Mucosa of rectum (tissue), 2 donors: ENCODE data around the gene GRB2.
"Not testable (repeated sequence)": the region's sequence is repeated elsewhere in the genome, so short reads cannot be mapped to it uniquely, and the experiment has no call there.

ENCODE experiments used
- H3K27ac ChIP-seq, 2 donors: one replicate each; pipeline ENCODE4 v1.7.0; 2013; ENCODE audit warnings: inconsistent platforms in 2 of 2, low read depth in 2 of 2, low read length in 2 of 2
- H3K27me3 ChIP-seq, 2 donors: one replicate each; pipeline ENCODE4 v1.7.0; 2013; ENCODE audit warnings: low read length in 2 of 2; ENCODE audit not compliant: control insufficient read depth in 2 of 2, insufficient read depth in 2 of 2
- H3K36me3 ChIP-seq, 2 donors: one replicate each; pipeline ENCODE4 v1.7.0; 2013; ENCODE audit warnings: low read length in 2 of 2; ENCODE audit not compliant: control insufficient read depth in 2 of 2, insufficient read depth in 2 of 2
- H3K4me1 ChIP-seq, 2 donors: one replicate each; pipeline ENCODE4 v1.7.0; 2013; ENCODE audit warnings: low read length in 2 of 2, mild to moderate bottlenecking in 1 of 2; ENCODE audit not compliant: control insufficient read depth in 2 of 2, insufficient read depth in 2 of 2
- H3K4me3 ChIP-seq, 2 donors: one replicate each; pipeline ENCODE4 v1.7.0; 2013; ENCODE audit warnings: low read length in 2 of 2
- H3K9ac ChIP-seq, 2 donors: one replicate each; pipeline ENCODE4 v1.7.0; 2013; ENCODE audit warnings: low read length in 2 of 2, low read depth in 1 of 2, mild to moderate bottlenecking in 1 of 2
- H3K9me3 ChIP-seq, 2 donors: one replicate each; pipeline ENCODE4 v1.7.0; 2013; ENCODE audit warnings: low read length in 2 of 2; ENCODE audit not compliant: control insufficient read depth in 2 of 2
- donor health status: healthy.
- donor health status: Normal muscosa, but diverticular disease.

The GRB2 gene

GRCh38 chr17:75361344-75361743 lies 44.1 kb downstream of the GRB2 start:
- Histone ChIP-seq H3K4me1 (peaks cover 17 to 32% of the 10 kb centered on the region in 2 donors), H3K27me3 (no peaks in the 10 kb centered on the region), H3K27ac (no peak overlapping the region), H3K4me3 (no peak overlapping the region), H3K36me3 (no peaks in the 10 kb centered on the region), H3K9ac (no peak overlapping the region), H3K9me3 (no peaks in the 10 kb centered on the region)

- Histone ChIP-seq H3K27me3 (no peaks in the 10 kb centered on the region), H3K36me3 (no peaks in the 10 kb centered on the region), H3K4me3 (no peak overlapping the region), H3K4me1 (peaks cover 5 to 8% of the 10 kb centered on the region in 2 donors), H3K27ac (no peak overlapping the region), H3K9me3 (no peaks in the 10 kb centered on the region), H3K9ac (no peak overlapping the region)
Observed at GRCh38 chr17:75356260-75356937, 49.1 kb downstream of the GRB2 start.

DNA sequence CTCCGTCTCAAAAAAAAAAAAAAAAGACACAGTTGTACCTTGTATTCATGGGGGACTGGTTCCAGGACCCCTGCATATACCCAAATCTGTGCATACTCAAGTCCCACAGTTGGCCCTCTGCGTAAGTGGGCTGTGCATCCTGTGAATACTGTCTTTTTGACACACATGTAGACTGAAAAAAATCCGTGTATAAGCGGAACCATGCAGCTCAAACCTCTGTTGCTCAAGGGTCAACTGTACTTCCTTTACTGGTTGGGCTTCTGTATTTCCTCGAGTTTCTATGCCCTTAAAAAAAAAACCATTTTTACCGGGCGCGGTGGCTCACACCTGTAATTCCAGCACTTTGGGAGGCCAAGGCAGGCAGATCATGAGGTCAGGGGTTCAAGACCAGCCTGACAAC lies 52.3 kb downstream of the GRB2 start:
- Histone ChIP-seq H3K27ac (no peak overlapping the region), H3K4me1 (peaks cover 2 to 4% of the 10 kb centered on the region in 2 donors), H3K36me3 (no peaks in the 10 kb centered on the region), H3K9me3 (no peaks in the 10 kb centered on the region), H3K27me3 (no peaks in the 10 kb centered on the region), H3K9ac (no peak overlapping the region), H3K4me3 (no peak overlapping the region)

DNA sequence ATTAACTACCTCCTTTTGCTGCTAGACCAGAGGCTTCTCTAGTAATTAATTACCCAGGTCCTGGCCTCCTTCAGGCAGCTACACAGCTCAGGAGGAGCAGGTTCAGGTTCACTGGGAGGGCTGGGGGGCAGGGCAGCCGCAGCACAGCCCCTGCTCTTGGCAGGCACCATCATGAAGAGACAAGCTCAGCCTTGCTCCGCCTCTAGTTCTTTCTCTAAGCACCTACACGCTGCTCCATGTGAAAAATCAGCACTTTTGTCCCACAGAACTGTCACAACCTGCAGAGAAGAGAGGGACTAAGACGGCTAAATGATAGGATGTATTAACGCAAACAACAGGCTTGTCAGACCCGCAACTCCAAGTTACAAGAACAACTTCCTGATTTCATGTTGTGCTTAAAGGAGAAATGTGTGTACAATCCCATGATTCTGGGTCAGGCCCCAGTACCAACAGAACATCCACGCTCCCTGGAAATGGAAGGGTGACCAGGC lies 53.4 kb downstream of the GRB2 start:
- no peak overlapping the region for H3K27ac ChIP-seq

GRCh38 chr17:75350706-75351105 lies 54.8 kb downstream of the GRB2 start:
- Histone ChIP-seq H3K36me3 (no peaks in the 10 kb centered on the region), H3K9ac (no peak overlapping the region), H3K4me3 (no peak overlapping the region), H3K4me1 (peaks cover 12 to 18% of the 10 kb centered on the region in 2 donors), H3K27ac (no peak overlapping the region), H3K9me3 (no peaks in the 10 kb centered on the region), H3K27me3 (no peaks in the 10 kb centered on the region)

More for the DNA sequence above, 53.4 kb downstream of the GRB2 start:
- H3K4me3 ChIP-seq = no peak overlapping the region
- peaks cover 7 to 10% of the 10 kb centered on the region in 2 donors for H3K4me1 ChIP-seq
- no peaks in the 10 kb centered on the region for H3K27me3 ChIP-seq
- H3K9me3 ChIP-seq = no peaks in the 10 kb centered on the region
- H3K36me3 ChIP-seq = no peaks in the 10 kb centered on the region
- no peak overlapping the region for H3K9ac ChIP-seq

DNA sequence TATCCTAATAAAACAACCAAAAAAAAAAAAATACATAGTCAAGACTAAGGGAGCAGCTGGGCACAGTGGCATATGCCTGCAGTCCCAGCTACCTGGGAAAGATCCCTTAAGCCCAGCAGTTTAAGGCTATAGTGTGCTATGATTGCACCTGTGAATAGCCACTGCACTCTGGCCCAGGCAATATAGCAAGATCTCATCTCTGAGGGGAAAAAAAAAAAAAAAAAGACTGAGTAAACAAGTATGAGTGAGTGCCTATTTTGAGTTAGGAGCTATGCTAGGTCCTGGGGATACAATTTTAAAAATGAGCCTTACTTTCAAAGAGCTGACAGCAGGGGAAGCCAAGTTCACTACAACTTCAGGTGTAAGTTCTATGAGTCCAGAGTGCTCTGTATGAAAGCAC lies 55.4 kb downstream of the GRB2 start:
- no peak overlapping the region for H3K4me3 ChIP-seq
- H3K9ac ChIP-seq = no peak overlapping the region
- no peak overlapping the region for H3K27ac ChIP-seq
- no peaks in the 10 kb centered on the region for H3K36me3 ChIP-seq
- H3K4me1 ChIP-seq = peaks cover 12 to 20% of the 10 kb centered on the region in 2 donors
- no peaks in the 10 kb centered on the region for H3K27me3 ChIP-seq
- no peaks in the 10 kb centered on the region for H3K9me3 ChIP-seq

GRCh38 chr17:75349589-75349988 lies 55.9 kb downstream of the GRB2 start:
- Histone ChIP-seq H3K4me1 (peaks cover 12 to 20% of the 10 kb centered on the region in 2 donors), H3K4me3 (no peak overlapping the region), H3K27ac (no peak overlapping the region), H3K9me3 (no peaks in the 10 kb centered on the region), H3K9ac (no peak overlapping the region), H3K27me3 (no peaks in the 10 kb centered on the region), H3K36me3 (no peaks in the 10 kb centered on the region)

DNA sequence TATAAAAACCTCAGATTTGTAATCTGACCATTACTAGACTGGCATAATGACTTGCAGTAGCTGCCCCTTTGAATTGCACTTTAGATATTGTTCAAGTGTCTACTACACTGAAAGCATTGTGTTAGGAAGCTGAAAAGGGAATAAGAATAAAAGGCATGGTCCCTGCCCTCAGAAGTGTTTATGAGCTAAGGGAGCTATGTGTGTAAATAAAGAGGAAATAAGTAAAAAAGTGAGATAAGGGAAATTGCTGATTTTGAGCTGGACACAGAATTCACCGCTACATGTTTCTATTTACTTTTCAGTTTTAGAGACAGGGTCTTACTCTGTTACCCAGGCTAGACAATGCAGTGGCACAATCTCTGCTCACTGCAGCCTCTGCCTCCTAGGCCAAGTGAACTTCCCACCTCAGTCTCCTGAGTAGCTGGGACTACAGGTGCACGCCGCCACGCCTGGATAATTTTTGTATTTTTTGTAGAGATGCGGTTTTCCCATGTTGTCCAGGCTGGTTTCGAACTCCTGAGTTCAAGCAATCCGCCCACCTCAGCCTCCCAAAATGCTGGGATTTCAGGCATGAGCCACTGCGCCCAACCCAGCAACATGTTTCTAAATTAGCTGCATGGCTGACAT lies 57.0 kb downstream of the GRB2 start:
- peaks cover 12 to 20% of the 10 kb centered on the region in 2 donors for H3K4me1 ChIP-seq
- no peak overlapping the region for H3K27ac ChIP-seq
- H3K36me3 ChIP-seq = no peaks in the 10 kb centered on the region
- H3K4me3 ChIP-seq = no peak overlapping the region
- no peaks in the 10 kb centered on the region for H3K27me3 ChIP-seq
- no peaks in the 10 kb centered on the region for H3K9me3 ChIP-seq
- H3K9ac ChIP-seq = no peak overlapping the region

- peak overlapping the region in 1 of 2 donors; percentile 28 for H3K4me3 ChIP-seq
Observed at GRCh38 chr17:75346906-75347305, 58.6 kb downstream of the GRB2 start.

GRCh38 chr17:75346368-75346767 lies 59.1 kb downstream of the GRB2 start:
- not testable (repeated sequence) for H3K27ac ChIP-seq, H3K9ac ChIP-seq, H3K27me3 ChIP-seq, H3K9me3 ChIP-seq, H3K36me3 ChIP-seq
- H3K4me3 ChIP-seq = peak overlapping the region in 1 of 2 donors; percentile 28
- H3K4me1 ChIP-seq = peaks cover 12 to 20% of the 10 kb centered on the region in 2 donors

More at GRCh38 chr17:75346906-75347305, 58.6 kb downstream of the GRB2 start:
- Histone ChIP-seq H3K27me3 (no peaks in the 10 kb centered on the region), H3K9me3 (no peaks in the 10 kb centered on the region), H3K27ac (no peak overlapping the region), H3K9ac (no peak overlapping the region), H3K36me3 (no peaks in the 10 kb centered on the region), H3K4me1 (peaks cover 12 to 20% of the 10 kb centered on the region in 2 donors)
